ENCODE data around the gene CAVIN1. TPM values are rescaled to one million over a fixed set of nuclear protein-coding genes. Genes with fewer than 3 reads are reported as not detected.
A peak's percentile ranks its signal among the peaks of the same experiment; 100 is the strongest.

The CAVIN1 gene
- total RNA-seq, 2 donors from 2014 or later, result 0.51 to 3.1 TPM

DNA sequence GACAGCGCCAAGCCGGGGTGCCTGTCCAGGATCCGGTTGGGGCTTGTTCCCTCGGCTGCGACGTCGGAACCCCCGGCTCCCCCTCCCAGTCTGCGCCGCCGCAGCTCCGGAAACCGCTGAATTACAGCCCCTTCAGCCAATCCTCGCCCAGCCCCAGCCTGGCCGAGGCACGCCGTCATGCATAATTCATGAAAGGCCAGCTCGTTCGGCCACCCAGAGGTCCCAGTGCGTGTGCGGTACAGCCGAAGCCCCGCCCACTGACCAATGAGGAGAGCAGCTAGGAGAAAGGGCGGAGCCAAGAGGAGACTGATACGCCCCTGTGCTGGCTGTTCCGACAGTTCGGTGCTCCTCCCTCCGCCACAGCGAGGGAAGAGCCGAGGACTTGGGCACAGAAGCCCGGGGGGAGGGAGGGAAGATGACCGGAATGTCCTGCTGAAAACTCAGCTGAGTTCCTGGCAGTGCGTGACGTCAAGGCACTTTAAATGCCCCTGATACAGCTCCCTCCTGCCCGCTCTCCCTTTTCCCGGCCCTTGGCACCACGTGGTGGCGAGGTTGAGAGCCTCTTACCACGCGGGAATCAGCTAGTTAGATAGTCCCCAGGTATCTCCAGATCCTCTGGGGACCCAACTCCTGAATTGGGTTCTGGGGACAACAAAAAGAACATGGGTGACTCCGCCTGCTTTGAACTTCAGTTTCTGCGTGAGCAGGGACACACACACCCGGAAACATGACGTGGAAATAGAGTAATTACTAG is 34.5 kb downstream of the CAVIN1 start, which contains the start of gene STAT3:
STAT3 (minus strand) TSS at position 62 of the 754 bp plus-strand sequence. CDS start 39,926 bp downstream, outside the sequence.
- Histone ChIP-seq H3K4me3 (ENCODE audit: low read length) (peak within 1 kb of the TSS; percentile 87), H3K4me1 (ENCODE audit: control insufficient read depth, insufficient read depth, low read length) (no peaks in the 10 kb centered on the region), H3K27me3 (ENCODE audit: control insufficient read depth, insufficient read depth, low read length, poor library complexity, severe bottlenecking) (peaks cover 52% of the 10 kb centered on the region), H3K9ac (ENCODE audit: extremely low read depth, low read length, poor library complexity, severe bottlenecking) (peak within 1 kb of the TSS; percentile 54), H3K27ac (ENCODE audit: low read depth, low read length) (peak within 1 kb of the TSS; percentile 71), H3K9me3 (ENCODE audit: control insufficient read depth, low read length) (no peaks in the 10 kb centered on the region), H3K36me3 (ENCODE audit: control insufficient read depth, insufficient read depth, low read length) (no peaks in the 10 kb centered on the region)
- H3K4me3 Mint-ChIP-seq, result peak within 1 kb of the TSS; percentile 86
- DNase-seq, result peak; percentile 100
- TF ChIP-seq, protein P1, sequence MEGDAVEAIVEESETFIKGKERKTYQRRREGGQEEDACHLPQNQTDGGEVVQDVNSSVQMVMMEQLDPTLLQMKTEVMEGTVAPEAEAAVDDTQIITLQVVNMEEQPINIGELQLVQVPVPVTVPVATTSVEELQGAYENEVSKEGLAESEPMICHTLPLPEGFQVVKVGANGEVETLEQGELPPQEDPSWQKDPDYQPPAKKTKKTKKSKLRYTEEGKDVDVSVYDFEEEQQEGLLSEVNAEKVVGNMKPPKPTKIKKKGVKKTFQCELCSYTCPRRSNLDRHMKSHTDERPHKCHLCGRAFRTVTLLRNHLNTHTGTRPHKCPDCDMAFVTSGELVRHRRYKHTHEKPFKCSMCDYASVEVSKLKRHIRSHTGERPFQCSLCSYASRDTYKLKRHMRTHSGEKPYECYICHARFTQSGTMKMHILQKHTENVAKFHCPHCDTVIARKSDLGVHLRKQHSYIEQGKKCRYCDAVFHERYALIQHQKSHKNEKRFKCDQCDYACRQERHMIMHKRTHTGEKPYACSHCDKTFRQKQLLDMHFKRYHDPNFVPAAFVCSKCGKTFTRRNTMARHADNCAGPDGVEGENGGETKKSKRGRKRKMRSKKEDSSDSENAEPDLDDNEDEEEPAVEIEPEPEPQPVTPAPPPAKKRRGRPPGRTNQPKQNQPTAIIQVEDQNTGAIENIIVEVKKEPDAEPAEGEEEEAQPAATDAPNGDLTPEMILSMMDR (conservative IDR thresholded peaks at IDR 0.05), result no peak
- 3 to 12% methylated on average over 14 to 44 of the region's 44 CpGs for WGBS, 2 experiments (ENCODE audit: insufficient coverage in 1 of 2, insufficient read length in 1 of 2)
- H3K27me3 Mint-ChIP-seq (ENCODE audit: insufficient read depth), result peaks cover 35% of the 10 kb centered on the region
- H3K36me3 Mint-ChIP-seq (ENCODE audit: low read depth), result no peaks in the 10 kb centered on the region
- no peaks in the 10 kb centered on the region for H3K9me3 Mint-ChIP-seq
- peak within 1 kb of the TSS; percentile 91 for H3K27ac Mint-ChIP-seq
- H3K4me1 Mint-ChIP-seq, result peaks cover 18% of the 10 kb centered on the region

DNA sequence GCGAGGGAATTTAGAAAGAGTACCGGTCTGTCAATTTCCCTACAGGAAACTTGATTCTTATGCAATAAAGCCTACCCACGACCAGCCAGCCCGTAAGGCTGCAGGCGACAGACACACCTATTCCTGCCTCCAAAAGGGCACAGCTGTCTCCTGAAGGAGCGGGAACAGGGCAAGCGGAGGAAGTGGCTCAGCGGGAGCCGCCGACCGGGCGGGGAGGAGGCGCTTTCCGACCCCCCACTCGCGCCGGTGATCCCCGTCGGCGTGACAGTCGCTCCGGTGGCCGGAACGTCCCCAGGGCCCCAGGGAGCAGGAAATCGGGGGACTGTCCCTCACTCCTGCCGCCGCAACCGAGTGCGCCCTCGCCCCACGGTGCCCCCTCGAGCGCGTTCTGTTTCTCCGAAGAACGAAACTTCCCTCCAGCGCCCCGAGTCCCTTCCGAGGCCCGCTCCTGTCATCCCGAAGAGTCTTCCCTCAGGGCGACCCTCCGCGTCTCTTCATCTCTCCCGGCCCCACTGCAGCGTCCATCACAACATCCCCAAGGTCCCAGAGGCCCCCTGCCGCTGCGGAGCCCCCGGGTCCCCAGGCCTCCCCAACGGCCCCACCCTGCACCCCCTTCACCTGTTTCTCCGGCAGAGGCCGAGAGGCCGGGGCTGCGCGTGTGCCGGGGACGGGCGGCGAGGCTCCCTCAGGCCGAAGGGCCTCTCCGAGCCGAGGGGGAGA is 35.2 kb downstream of the CAVIN1 start:
- H3K36me3 ChIP-seq (ENCODE audit: control insufficient read depth, insufficient read depth, low read length), result no peaks in the 10 kb centered on the region
- H3K9ac ChIP-seq (ENCODE audit: extremely low read depth, low read length, poor library complexity, severe bottlenecking), result peak overlapping the region; percentile 54
- H3K4me1 ChIP-seq (ENCODE audit: control insufficient read depth, insufficient read depth, low read length), result no peaks in the 10 kb centered on the region
- no peaks in the 10 kb centered on the region for H3K9me3 Mint-ChIP-seq
- H3K27me3 Mint-ChIP-seq (ENCODE audit: insufficient read depth), result peaks cover 39% of the 10 kb centered on the region
- TF ChIP-seq, protein P1 (conservative IDR thresholded peaks at IDR 0.05), result no peak
- peak overlapping the region; percentile 71 for H3K27ac ChIP-seq (ENCODE audit: low read depth, low read length)
- H3K9me3 ChIP-seq (ENCODE audit: control insufficient read depth, low read length), result no peaks in the 10 kb centered on the region
- no peaks in the 10 kb centered on the region for H3K36me3 Mint-ChIP-seq (ENCODE audit: low read depth)
- peaks cover 18% of the 10 kb centered on the region for H3K4me1 Mint-ChIP-seq
- WGBS, 2 experiments (ENCODE audit: insufficient coverage in 1 of 2, insufficient read length in 1 of 2), result 0% methylated on average over 3 to 62 of the region's 62 CpGs
- peak overlapping the region; percentile 87 for H3K4me3 ChIP-seq (ENCODE audit: low read length)
- peak overlapping the region; percentile 88 for H3K27ac Mint-ChIP-seq
- peaks cover 53% of the 10 kb centered on the region for H3K27me3 ChIP-seq (ENCODE audit: control insufficient read depth, insufficient read depth, low read length, poor library complexity, severe bottlenecking)
- peak overlapping the region; percentile 86 for H3K4me3 Mint-ChIP-seq
- peak; percentile 90 for DNase-seq

DNA sequence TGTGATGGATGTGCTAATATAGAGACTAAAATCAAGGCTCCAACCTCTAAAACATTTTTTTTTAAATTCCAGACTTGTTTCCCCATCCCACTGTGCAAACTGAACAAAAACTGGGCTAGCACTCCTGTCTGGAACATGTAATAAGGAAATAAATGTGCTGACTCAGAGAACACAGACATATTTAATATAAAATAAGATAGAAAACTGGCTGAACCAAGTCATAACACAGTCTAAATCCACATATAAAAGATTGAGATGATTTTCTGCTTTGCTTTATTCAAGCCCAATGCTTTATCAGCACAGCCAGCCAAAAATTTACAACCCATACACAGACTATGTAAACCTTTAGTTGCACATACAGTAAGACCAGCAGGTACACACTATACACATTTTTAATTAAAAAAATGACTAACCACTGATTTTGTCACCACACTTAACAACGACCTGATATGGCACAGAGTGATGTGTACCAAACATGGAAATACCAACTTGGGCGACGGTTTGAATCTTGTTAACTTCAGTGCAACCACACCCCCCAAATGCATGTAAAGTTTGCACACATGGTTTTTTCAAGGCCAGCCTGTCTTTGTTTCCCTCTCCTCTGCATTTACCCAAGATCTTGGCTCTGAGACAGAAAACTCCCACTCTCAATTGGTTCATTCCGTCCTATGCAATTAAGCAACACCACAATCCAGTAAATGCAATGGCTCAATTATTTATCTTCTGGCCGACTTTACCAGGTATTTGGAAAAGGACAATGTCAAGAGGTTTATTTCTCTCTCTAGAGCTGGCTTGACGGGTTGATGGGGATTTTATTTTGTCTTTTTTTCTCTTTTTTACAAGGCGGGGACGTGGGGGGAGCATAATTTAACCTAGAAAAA is 36.0 kb downstream of the CAVIN1 start:
- peaks cover 40% of the 10 kb centered on the region for H3K27me3 Mint-ChIP-seq (ENCODE audit: insufficient read depth)
- H3K9ac ChIP-seq (ENCODE audit: extremely low read depth, low read length, poor library complexity, severe bottlenecking), result peak overlapping the region; percentile 54
- H3K9me3 Mint-ChIP-seq, result no peaks in the 10 kb centered on the region
- peak overlapping the region; percentile 86 for H3K4me3 Mint-ChIP-seq
- H3K4me3 ChIP-seq (ENCODE audit: low read length), result peak overlapping the region; percentile 87
- H3K4me1 Mint-ChIP-seq, result peaks cover 22% of the 10 kb centered on the region
- no peak overlapping the region for H3K27ac Mint-ChIP-seq
- no peaks in the 10 kb centered on the region for H3K36me3 Mint-ChIP-seq (ENCODE audit: low read depth)
- no peaks in the 10 kb centered on the region for H3K4me1 ChIP-seq (ENCODE audit: control insufficient read depth, insufficient read depth, low read length)
- peaks cover 51% of the 10 kb centered on the region for H3K27me3 ChIP-seq (ENCODE audit: control insufficient read depth, insufficient read depth, low read length, poor library complexity, severe bottlenecking)
- no peaks in the 10 kb centered on the region for H3K36me3 ChIP-seq (ENCODE audit: control insufficient read depth, insufficient read depth, low read length)
- no peaks in the 10 kb centered on the region for H3K9me3 ChIP-seq (ENCODE audit: control insufficient read depth, low read length)
- H3K27ac ChIP-seq (ENCODE audit: low read depth, low read length), result no peak overlapping the region
- TF ChIP-seq, protein P1 (conservative IDR thresholded peaks at IDR 0.05), result no peak
- DNase-seq, result no peak
- WGBS, 2 experiments (ENCODE audit: insufficient coverage in 1 of 2, insufficient read length in 1 of 2), result 8 to 15% methylated on average over 5 to 8 of the region's 8 CpGs

Data from endodermal cell (in vitro differentiated cells).